ENCODE results near the gene DNER.
"Not testable (repeated sequence)": the region's sequence is repeated elsewhere in the genome, so short reads cannot be mapped to it uniquely, and the experiment has no call there.

DNER gene, protein sequence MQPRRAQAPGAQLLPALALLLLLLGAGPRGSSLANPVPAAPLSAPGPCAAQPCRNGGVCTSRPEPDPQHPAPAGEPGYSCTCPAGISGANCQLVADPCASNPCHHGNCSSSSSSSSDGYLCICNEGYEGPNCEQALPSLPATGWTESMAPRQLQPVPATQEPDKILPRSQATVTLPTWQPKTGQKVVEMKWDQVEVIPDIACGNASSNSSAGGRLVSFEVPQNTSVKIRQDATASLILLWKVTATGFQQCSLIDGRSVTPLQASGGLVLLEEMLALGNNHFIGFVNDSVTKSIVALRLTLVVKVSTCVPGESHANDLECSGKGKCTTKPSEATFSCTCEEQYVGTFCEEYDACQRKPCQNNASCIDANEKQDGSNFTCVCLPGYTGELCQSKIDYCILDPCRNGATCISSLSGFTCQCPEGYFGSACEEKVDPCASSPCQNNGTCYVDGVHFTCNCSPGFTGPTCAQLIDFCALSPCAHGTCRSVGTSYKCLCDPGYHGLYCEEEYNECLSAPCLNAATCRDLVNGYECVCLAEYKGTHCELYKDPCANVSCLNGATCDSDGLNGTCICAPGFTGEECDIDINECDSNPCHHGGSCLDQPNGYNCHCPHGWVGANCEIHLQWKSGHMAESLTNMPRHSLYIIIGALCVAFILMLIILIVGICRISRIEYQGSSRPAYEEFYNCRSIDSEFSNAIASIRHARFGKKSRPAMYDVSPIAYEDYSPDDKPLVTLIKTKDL

DNA sequence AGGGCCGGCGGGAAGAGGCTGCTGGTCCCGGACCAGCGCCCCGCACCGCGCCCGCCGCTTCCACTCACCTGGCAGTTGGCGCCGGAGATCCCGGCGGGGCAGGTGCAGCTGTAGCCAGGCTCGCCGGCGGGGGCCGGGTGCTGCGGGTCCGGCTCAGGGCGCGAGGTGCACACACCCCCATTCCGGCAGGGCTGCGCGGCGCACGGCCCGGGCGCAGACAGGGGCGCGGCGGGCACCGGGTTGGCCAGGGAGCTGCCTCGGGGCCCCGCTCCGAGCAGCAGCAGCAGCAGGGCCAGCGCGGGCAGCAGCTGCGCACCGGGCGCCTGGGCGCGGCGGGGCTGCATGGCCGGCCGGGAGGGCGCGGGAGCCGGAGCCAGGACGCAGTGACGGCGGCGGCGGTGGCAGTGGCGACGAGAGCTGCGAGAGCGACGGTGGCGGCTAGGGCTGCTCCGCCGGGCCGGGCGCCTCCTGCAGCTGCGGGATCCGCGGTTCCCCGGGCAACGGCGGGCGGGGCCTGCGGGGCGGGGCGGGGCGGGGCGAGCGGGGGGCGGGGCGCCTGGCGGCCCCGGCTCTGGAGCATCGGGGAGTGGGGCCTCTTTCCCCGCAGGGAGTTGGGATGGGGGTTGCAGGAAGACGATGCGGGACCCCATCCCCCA is at the start of gene DNER:
DNER (minus strand) TSS at position 476 of the 656 bp plus-strand sequence; CDS start at position 344, 132 bp downstream.
- ChIA-PET POLR2A (ENCODE audit: low non-redundant PET) (no interaction called here), CTCF (interaction anchor here (0.5 kb wide), 1 partner anchor 274 kb away, joined by 5 read pairs; no protein-coding TSS in a partner anchor)
- H3K27ac ChIP-seq: no peak within 1 kb of the TSS
- peak; percentile 63 for DNase-seq (ENCODE audit: low spot score)
- TF ChIP-seq, protein P1, sequence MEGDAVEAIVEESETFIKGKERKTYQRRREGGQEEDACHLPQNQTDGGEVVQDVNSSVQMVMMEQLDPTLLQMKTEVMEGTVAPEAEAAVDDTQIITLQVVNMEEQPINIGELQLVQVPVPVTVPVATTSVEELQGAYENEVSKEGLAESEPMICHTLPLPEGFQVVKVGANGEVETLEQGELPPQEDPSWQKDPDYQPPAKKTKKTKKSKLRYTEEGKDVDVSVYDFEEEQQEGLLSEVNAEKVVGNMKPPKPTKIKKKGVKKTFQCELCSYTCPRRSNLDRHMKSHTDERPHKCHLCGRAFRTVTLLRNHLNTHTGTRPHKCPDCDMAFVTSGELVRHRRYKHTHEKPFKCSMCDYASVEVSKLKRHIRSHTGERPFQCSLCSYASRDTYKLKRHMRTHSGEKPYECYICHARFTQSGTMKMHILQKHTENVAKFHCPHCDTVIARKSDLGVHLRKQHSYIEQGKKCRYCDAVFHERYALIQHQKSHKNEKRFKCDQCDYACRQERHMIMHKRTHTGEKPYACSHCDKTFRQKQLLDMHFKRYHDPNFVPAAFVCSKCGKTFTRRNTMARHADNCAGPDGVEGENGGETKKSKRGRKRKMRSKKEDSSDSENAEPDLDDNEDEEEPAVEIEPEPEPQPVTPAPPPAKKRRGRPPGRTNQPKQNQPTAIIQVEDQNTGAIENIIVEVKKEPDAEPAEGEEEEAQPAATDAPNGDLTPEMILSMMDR (conservative IDR thresholded peaks at IDR 0.05; ENCODE audit: low read depth): no peak

DNA sequence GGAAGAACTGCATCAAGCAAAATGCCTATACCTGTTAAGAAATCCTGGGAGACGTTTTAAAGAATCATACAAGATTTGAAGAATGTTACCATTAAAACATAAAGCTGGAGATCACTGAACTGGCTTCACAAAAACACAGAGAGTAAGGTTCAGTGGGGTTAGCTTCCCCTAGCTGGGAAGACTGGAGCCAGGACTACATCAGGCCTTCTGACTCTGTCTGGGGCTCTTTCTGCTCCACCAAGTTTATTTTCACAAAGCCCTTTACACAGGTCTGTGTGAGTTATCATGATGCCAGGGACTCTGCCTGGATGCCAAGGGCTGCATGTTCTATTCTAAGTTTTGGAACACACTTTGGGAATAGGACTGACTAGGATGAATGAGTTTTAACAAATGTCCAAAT is 47.3 kb upstream of the DNER start:
- DNase-seq (ENCODE audit: low spot score): no peak
- TF ChIP-seq, protein P1 (conservative IDR thresholded peaks at IDR 0.05; ENCODE audit: low read depth): no peak
- H3K27ac ChIP-seq: no peak overlapping the region
- POLR2A ChIA-PET (ENCODE audit: low non-redundant PET): no interaction called here
- CTCF ChIA-PET: interaction anchor here (0.6 kb wide), 1 partner anchor 1063 kb away, joined by 3 read pairs; no protein-coding TSS in a partner anchor

DNA sequence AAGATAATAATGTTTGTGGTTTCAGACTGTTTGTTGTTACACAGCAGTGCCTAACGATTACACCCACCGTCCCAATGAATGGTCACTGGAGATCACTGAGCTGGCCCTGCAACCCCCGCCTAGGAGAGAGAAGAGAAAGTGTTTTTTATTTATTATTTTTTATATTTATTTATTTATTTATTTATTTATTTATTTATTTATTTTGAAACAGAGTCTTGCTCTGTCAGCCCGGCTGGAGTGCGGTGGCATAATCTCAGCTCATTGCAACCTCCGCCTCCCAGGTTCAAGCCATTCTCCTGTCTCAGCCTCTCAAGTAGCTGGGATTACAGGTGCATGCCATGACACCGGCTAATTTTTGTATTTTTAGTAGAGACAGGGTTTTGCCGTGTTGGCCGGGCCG is 43.1 kb upstream of the DNER start:
- POLR2A ChIA-PET (ENCODE audit: low non-redundant PET); DNase-seq (ENCODE audit: low spot score); H3K27ac ChIP-seq: not testable (repeated sequence)
- CTCF ChIA-PET: interaction anchor here (0.6 kb wide), 1 partner anchor 309 kb away, joined by 4 read pairs; no protein-coding TSS in a partner anchor

DNA sequence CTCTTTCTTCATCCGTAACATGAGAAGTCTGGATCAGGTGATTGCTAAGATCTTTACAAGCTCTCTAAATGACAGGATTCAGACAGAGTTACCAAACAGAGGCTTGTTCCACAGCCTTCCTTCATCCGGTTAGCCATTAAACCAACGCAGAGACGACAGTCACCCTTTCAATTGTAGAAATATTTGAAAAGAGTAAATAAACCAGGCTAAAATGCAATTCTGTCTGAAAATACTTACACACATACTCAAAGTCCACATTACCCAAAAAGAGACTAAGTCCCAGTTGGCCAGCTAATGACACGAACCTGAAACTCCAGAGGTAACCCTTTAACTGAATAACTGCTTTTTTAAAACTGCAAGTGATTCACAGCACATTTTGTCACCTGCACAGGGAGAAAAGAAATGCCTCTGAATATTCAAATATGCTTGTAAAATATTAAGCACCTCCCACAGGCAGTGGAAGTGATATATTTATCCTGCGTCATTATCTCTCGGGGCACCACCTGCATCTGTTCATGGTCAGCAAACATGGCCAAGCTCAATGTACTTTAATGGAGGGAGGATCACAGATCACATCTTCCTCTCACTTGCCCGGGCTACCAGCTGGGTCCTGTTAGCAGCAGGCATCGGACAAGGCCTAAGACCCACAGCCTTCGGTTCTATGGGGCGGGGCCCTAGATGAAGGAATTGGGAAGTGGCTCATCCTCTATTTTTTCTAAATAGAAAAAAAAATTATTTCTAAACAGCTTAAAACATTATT is 38.8 kb upstream of the DNER start:
- no peak for DNase-seq (ENCODE audit: low spot score)
- ChIA-PET POLR2A (ENCODE audit: low non-redundant PET) (no interaction called here), CTCF (interaction anchor here (0.7 kb wide), 1 partner anchor 124 kb away, joined by 3 read pairs; no protein-coding TSS in a partner anchor)
- H3K27ac ChIP-seq: no peak overlapping the region
- TF ChIP-seq, protein P1 (conservative IDR thresholded peaks at IDR 0.05; ENCODE audit: low read depth): no peak

DNA sequence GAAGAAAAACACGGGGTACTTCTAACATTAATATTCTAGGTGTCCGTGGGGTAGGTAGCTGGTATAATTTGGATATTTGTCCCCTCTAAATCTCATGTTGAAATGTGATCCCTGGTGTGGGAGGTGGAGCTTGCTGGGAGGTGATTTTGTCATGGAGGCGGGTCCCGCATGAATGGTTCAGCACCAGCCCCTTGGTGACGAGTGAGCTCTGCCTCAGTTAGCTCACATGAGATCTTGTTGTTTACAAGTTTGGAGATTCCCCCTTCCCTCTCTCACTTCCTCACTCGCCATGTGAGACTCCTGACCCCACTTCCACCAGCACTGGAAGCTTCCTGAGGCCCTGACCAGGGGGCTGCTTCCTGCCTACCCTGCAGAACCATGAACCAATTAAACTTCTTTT is 35.4 kb upstream of the DNER start:
- DNase-seq (ENCODE audit: low spot score): no peak
- TF ChIP-seq, protein P1 (conservative IDR thresholded peaks at IDR 0.05; ENCODE audit: low read depth): no peak
- CTCF ChIA-PET: interaction anchor here (0.6 kb wide), 1 partner anchor 342 kb away, joined by 3 read pairs; no protein-coding TSS in a partner anchor
- no peak overlapping the region for H3K27ac ChIP-seq
- POLR2A ChIA-PET (ENCODE audit: low non-redundant PET): no interaction called here

DNA sequence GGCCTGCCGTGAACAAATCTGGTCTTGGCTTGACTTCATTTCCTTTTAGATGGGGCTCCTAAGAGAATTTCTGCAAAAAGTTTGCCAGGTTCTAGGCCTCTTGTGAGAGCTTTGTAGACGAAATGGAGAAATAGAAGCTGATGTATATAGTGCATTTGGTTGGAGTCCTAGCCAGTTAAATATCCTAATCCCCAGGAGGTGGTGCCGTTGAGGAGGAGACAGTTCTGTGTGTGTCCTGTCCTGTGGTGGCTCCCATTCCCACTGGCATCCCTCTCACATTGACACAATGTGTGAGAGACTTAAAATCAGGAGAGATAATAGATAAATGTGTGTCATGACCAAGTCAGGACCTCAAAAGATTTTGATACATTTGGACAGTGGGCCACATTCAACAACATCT is 34.6 kb upstream of the DNER start:
- TF ChIP-seq, protein P1 (conservative IDR thresholded peaks at IDR 0.05; ENCODE audit: low read depth): no peak
- H3K27ac ChIP-seq: no peak overlapping the region
- POLR2A ChIA-PET (ENCODE audit: low non-redundant PET): no interaction called here
- no peak for DNase-seq (ENCODE audit: low spot score)
- CTCF ChIA-PET: interaction anchor here (0.6 kb wide), 1 partner anchor 1191 kb away, joined by 3 read pairs; no protein-coding TSS in a partner anchor

DNA sequence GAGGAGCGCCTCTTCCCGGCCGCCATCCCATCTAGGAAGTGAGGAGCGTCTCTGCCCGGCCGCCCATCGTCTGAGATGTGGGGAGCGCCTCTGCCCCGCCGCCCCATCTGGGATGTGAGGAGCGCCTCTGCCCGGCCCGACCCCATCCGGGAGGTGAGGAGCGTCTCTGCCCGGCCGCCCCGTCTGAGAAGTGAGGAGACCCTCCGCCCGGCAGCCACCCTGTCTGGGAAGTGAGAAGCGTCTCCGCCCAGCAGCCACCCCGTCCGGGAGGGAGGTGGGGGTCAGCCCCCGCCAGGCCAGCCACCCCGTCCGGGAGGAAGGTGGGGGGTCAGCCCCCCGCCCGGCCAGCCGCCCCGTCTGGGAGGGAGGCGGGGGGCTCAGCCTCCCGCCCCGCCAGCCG is 28.3 kb upstream of the DNER start:
- DNase-seq (ENCODE audit: low spot score); CTCF ChIA-PET; POLR2A ChIA-PET (ENCODE audit: low non-redundant PET): not testable (repeated sequence)

More for the DNA sequence above, 28.3 kb upstream of the DNER start:
- not testable (repeated sequence) for H3K27ac ChIP-seq

All from RWPE1 (cell line).